ENCODE data around the gene NPC1L1.

NPC1L1 gene

GRCh38 chr7:44466300-44467216 lies 74.6 kb downstream of the NPC1L1 start:
- TF ChIP-seq, protein P1, sequence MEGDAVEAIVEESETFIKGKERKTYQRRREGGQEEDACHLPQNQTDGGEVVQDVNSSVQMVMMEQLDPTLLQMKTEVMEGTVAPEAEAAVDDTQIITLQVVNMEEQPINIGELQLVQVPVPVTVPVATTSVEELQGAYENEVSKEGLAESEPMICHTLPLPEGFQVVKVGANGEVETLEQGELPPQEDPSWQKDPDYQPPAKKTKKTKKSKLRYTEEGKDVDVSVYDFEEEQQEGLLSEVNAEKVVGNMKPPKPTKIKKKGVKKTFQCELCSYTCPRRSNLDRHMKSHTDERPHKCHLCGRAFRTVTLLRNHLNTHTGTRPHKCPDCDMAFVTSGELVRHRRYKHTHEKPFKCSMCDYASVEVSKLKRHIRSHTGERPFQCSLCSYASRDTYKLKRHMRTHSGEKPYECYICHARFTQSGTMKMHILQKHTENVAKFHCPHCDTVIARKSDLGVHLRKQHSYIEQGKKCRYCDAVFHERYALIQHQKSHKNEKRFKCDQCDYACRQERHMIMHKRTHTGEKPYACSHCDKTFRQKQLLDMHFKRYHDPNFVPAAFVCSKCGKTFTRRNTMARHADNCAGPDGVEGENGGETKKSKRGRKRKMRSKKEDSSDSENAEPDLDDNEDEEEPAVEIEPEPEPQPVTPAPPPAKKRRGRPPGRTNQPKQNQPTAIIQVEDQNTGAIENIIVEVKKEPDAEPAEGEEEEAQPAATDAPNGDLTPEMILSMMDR (conservative IDR thresholded peaks at IDR 0.05), result no peak
- no peak overlapping the region for H3K27ac ChIP-seq

DNA sequence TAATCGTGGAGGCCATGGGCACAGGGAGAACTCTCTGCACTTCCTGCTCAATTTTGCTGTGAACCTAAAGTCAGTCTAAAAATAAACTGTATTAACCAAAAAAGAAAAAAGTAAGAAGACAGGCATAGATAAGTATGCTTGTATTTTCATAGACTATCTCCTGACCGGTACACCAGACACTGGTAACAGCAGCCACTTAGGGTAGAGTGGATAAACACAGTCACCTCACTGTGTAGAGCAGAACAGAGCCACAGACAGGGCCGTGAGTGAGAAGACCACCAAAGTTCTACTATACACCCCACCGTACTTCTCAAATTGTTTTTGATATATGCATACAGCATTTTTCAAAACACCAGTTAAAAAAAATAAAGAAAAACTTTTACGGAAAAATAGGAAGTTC lies 75.6 kb downstream of the NPC1L1 start:
- TF ChIP-seq, protein P1 (conservative IDR thresholded peaks at IDR 0.05), result no peak
- H3K27ac ChIP-seq, result no peak overlapping the region

- H3K27ac ChIP-seq, result no peak overlapping the region
- TF ChIP-seq, protein P1 (conservative IDR thresholded peaks at IDR 0.05), result peak; percentile 67
These were observed 77.8 kb downstream of the NPC1L1 start for GRCh38 chr7:44463169-44463808.
